GM12878 (cell line): ENCODE data around the gene MYMX. TPM values are rescaled to one million over a fixed set of nuclear protein-coding genes. Genes with fewer than 3 reads are reported as not detected.

Experiments used
- ATAC-seq: fragments of 200-7000 bp; cut with Tn5 transposase; 3 replicates; pipeline ENCODE4 v1.9.1; 2020; ENCODE audit warnings: mild to moderate bottlenecking, moderate library complexity
- BruUV-seq: library from RNA; stranded (reverse); fragments of 400-500 nt; replicated peaks from 2 replicates; lab custom pipeline; 2021; lab: Mats Ljungman, UMichigan
- CTCF ChIA-PET: fragments of 300-600 bp; sonication (Branson Sonifier 250); formaldehyde crosslinking; extraction: SDS; loops from one replicate; lab custom pipeline; 2021; ENCODE audit warnings: inconsistent platforms; lab: Yijun Ruan, JAX
- POLR2A ChIA-PET: fragments of 350-600 bp; formaldehyde crosslinking; extraction: SDS; loops from one replicate; lab custom pipeline; 2021; ENCODE audit warnings: inconsistent platforms; lab: Charles Lee
- RAD21 ChIA-PET: fragments of 300-600 bp; sonication (Branson Sonifier 250); formaldehyde crosslinking; loops from one replicate; lab custom pipeline; 2023; ENCODE audit warnings: antibody characterized with exemption; ENCODE audit not compliant: unreplicated experiment; lab: Charles Lee
- SMC1A ChIA-PET: fragments of 300-600 bp; sonication (Branson Sonifier 250); formaldehyde crosslinking; loops from one replicate; lab custom pipeline; 2023; ENCODE audit not compliant: unreplicated experiment, uncharacterized antibody; lab: Charles Lee
- DNase-seq: peaks from one replicate; pipeline ENCODE4 v3.0.0-alpha.2; 2011; ENCODE audit warnings: low read depth, low spot score
- FAIRE-seq: peaks from 3 replicates; lab custom pipeline; 2011; peaks lifted over from hg19 to GRCh38; lab: Jason Lieb, UNC
- H2AFZ ChIP-seq: 2 replicates; pipeline ENCODE4 v1.6.0; 2011; ENCODE audit warnings: low read depth, low read length, control low read depth; ENCODE audit not compliant: control insufficient read depth
- H3K27ac ChIP-seq: 2 replicates; pipeline ENCODE4 v1.5.1; 2011; ENCODE audit warnings: control low read depth; ENCODE audit not compliant: control insufficient read depth, insufficient read depth
- H3K27me3 ChIP-seq, 2 experiments: replicated peaks in 1 of 2; 2 replicates each; pipeline versions ENCODE4 v1.6.0 to v1.6.1; 2011; ENCODE audit warnings: low read length in 1 of 2; ENCODE audit not compliant: control insufficient read depth in 2 of 2, insufficient read depth in 2 of 2
- H3K36me3 ChIP-seq, 2 experiments: 2 replicates each; pipeline ENCODE4 v1.5.1; 2011; ENCODE audit warnings: low read length in 1 of 2; ENCODE audit not compliant: control insufficient read depth in 2 of 2, insufficient read depth in 2 of 2
- H3K4me1 ChIP-seq: 2 replicates; pipeline ENCODE4 v1.6.1; 2011; ENCODE audit warnings: mild to moderate bottlenecking, low read length, moderate library complexity, mixed read lengths; ENCODE audit not compliant: control insufficient read depth, insufficient read depth
- H3K4me2 ChIP-seq: 2 replicates; pipeline ENCODE4 v1.6.0; 2011; ENCODE audit warnings: control low read depth; ENCODE audit not compliant: control insufficient read depth, insufficient read depth
- H3K4me3 ChIP-seq: fragments of 200-600 bp; sonication (generic); 2 replicates; pipeline ENCODE4 v1.5.1; 2016
- H3K79me2 ChIP-seq: 2 replicates; pipeline ENCODE4 v1.6.0; 2011; ENCODE audit warnings: low read length; ENCODE audit not compliant: control insufficient read depth, insufficient read depth
- H3K9ac ChIP-seq: 2 replicates; pipeline ENCODE4 v1.8.0; 2011; ENCODE audit warnings: low read length, control low read depth, mixed read lengths; ENCODE audit not compliant: control insufficient read depth, insufficient read depth
- H3K9me3 ChIP-seq: replicated peaks from 3 replicates; pipeline ENCODE4 v1.5.1; 2011; ENCODE audit warnings: mild to moderate bottlenecking, low read length; ENCODE audit not compliant: control insufficient read depth, insufficient read depth
- H4K20me1 ChIP-seq: 2 replicates; pipeline ENCODE4 v1.6.0; 2011; ENCODE audit not compliant: control insufficient read depth, insufficient read depth
- GATAD2B ChIP-seq: fragments of 450-650 bp; conservative IDR thresholded peaks from 2 replicates; pipeline ENCODE4 v1.6.1; 2017; ENCODE audit warnings: low read depth, mild to moderate bottlenecking, moderate library complexity
- IKZF1 ChIP-seq: fragments of 450-650 bp; conservative IDR thresholded peaks from 2 replicates; pipeline ENCODE4 v1.6.1; 2017; ENCODE audit warnings: antibody characterized with exemption, mild to moderate bottlenecking
- MYB ChIP-seq: fragments of 150-350 bp; IDR thresholded peaks from 2 replicates; pipeline ENCODE4 v1.6.1; 2014; ENCODE audit warnings: mild to moderate bottlenecking, low read depth, low read length, borderline replicate concordance
- RELB ChIP-seq: fragments of 450-650 bp; IDR thresholded peaks from 2 replicates; pipeline ENCODE4 v1.6.1; 2017; ENCODE audit warnings: low read depth, mild to moderate bottlenecking, moderate library complexity
- SIX5 ChIP-seq: IDR thresholded peaks from 2 replicates; pipeline ENCODE4 v1.6.1; 2011; ENCODE audit warnings: mild to moderate bottlenecking, low read depth, low read length, moderate library complexity; ENCODE audit not compliant: severe bottlenecking
- WGBS: methylation state at CpG from one replicate; pipeline ENCODE4 v1.1.6; 2016; ENCODE audit warnings: low lambda C conversion rate; ENCODE audit not compliant: insufficient replicate concordance, insufficient coverage; ENCODE audit errors: missing lambda C conversion rate; 5-methylcytosine and 5-hydroxymethylcytosine counted together
- in situ Hi-C: fragments of 300-500 bp; cut with MboI; formaldehyde crosslinking; loops from 9 replicates; pipeline ENCODE4 v1.14.3; 2018; ENCODE audit warnings: mixed read lengths
- intact Hi-C: fragments of 100-400 bp; cut with micrococcal nuclease; formaldehyde crosslinking; loops from one replicate; pipeline ENCODE4 v1.14.2; 2022; ENCODE audit not compliant: unreplicated experiment
- polyA plus RNA-seq, 11 experiments: library from polyadenylated mRNA; depleted of rRNA in 4 of 11; unstranded in 6 of 11; stranded (reverse) in 5 of 11; fragments of >200 nt; fragmentation: Nextera tagmentation in 4 of 11; fragmentation: Illumina TruSeq in 1 of 11; extraction: Ambion mirVana in 4 of 11; extraction: Trizol in 1 of 11; gene quantifications; 1 replicate in 1 of 11; 2 replicates in 10 of 11; pipeline versions ENCODE4 v1.2.1 to v1.2.3, GENCODE V29; 2011 to 2016; ENCODE audit warnings: inconsistent platforms in 2 of 11, missing spikeins in 2 of 11, low read depth in 1 of 11
- total RNA-seq, 4 experiments: library from RNA; depleted of rRNA in 3 of 4; stranded (reverse); fragments of >200 nt in 3 of 4; fragmentation: Illumina TruSeq in 1 of 4; extraction: Trizol in 1 of 4; gene quantifications; 2 replicates each; pipeline versions ENCODE4 v1.2.1 to v1.2.3, GENCODE V29; 2013 to 2021
- TF ChIP-seq, protein P1 (sequence below): IDR thresholded peaks from 2 replicates; pipeline ENCODE4 v1.6.1; 2012; ENCODE audit warnings: mild to moderate bottlenecking, low read depth, low read length
- TF ChIP-seq, protein P2 (sequence below): IDR thresholded peaks from 2 replicates; pipeline ENCODE4 v1.6.1; 2011; ENCODE audit warnings: low read depth, mild to moderate bottlenecking, low read length, moderate library complexity, borderline replicate concordance; ENCODE audit errors: extremely low read depth

The MYMX gene
- total and polyA plus RNA-seq, 10 of the 15 experiments (the other 5 are each of a cell fraction or from before 2014, with no cell fraction given): not detected

DNA sequence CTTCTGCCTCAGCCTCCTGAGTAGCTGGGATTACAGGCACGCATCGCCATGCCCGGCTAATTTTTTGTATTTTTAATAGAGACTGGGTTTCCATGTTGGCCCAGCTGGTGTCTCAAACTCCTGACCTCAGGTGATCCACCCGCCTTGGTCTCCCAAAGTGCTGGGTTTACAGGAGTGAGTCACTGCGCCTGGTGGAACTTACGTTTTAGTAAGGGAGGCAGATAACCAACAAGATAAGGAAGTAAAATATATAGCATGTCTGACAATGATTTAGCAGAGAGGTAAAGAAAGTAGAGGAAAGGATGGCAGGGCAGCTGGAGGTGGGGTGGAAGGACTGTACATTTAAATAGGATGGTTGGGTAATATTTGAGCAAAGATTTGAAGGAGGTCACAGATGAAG, 12.8 kb upstream of the MYMX start:
- no peak for FAIRE-seq
- no TSS peak for BruUV-seq
- no peaks in the 10 kb centered on the region for H4K20me1 ChIP-seq
- intact Hi-C loops: no loop called here
- ChIA-PET POLR2A (no interaction called here), SMC1A (no interaction called here), CTCF (interaction anchor here (1.0 kb wide), 1 partner anchor 31 kb away, joined by 3 read pairs; no protein-coding TSS in a partner anchor), RAD21 (no interaction called here)
- H2AFZ ChIP-seq: no peak overlapping the region
- H3K4me2 ChIP-seq: no peak overlapping the region
- H3K4me3 ChIP-seq: no peak overlapping the region
- no peak for DNase-seq
- H3K4me1 ChIP-seq: no peaks in the 10 kb centered on the region
- ATAC-seq: no peak
- no peak overlapping the region for H3K9ac ChIP-seq
- no peaks in the 10 kb centered on the region for H3K9me3 ChIP-seq
- TF ChIP-seq RELB (no peak), IKZF1 (no peak)
- H3K36me3 ChIP-seq: no peaks in the 10 kb centered on the region
- H3K79me2 ChIP-seq: no peaks in the 10 kb centered on the region
- H3K27me3 ChIP-seq: no peaks in the 10 kb centered on the region
- in situ Hi-C loops: no loop called here
- WGBS: 82% methylated on average over 6 of the region's 6 CpGs
- H3K27ac ChIP-seq: no peak overlapping the region

- ATAC-seq (no peak), DNase-seq (no peak), FAIRE-seq (no peak)
- CTCF ChIA-PET: interaction anchor here (0.5 to 0.8 kb wide), 3 partner anchors 14 to 465 kb away, joined by 3 read pairs; no protein-coding TSS in a partner anchor
- no peak overlapping the region for H2AFZ ChIP-seq
- no peaks in the 10 kb centered on the region for H3K36me3 ChIP-seq
- no peaks in the 10 kb centered on the region for H3K4me1 ChIP-seq
- no peaks in the 10 kb centered on the region for H3K9me3 ChIP-seq
- no peak overlapping the region for H3K27ac ChIP-seq
- no TSS peak for BruUV-seq
- in situ Hi-C loops (no loop called here), intact Hi-C loops (no loop called here)
- WGBS: 78% methylated on average over 6 of the region's 6 CpGs
- H3K9ac ChIP-seq: no peak overlapping the region
- no peaks in the 10 kb centered on the region for H3K27me3 ChIP-seq
- H4K20me1 ChIP-seq: no peaks in the 10 kb centered on the region
- no peaks in the 10 kb centered on the region for H3K79me2 ChIP-seq
- SMC1A ChIA-PET: interaction anchor here (0.7 to 1.4 kb wide), 2 partner anchors 31 to 730 kb away, joined by 3 read pairs; no protein-coding TSS in a partner anchor
- RAD21 ChIA-PET: interaction anchor here (1.6 kb wide), 1 partner anchor 11 kb away, joined by 6 read pairs; no protein-coding TSS in a partner anchor
- H3K4me2 ChIP-seq: no peak overlapping the region
- POLR2A ChIA-PET: interaction anchor here (0.6 to 0.9 kb wide), 3 partner anchors 18 to 494 kb away, joined by 3 read pairs; no protein-coding TSS in a partner anchor
- no peak overlapping the region for H3K4me3 ChIP-seq
- TF ChIP-seq MYB (no peak), GATAD2B (no peak), SIX5 (no peak)
- TF ChIP-seq, protein P1, sequence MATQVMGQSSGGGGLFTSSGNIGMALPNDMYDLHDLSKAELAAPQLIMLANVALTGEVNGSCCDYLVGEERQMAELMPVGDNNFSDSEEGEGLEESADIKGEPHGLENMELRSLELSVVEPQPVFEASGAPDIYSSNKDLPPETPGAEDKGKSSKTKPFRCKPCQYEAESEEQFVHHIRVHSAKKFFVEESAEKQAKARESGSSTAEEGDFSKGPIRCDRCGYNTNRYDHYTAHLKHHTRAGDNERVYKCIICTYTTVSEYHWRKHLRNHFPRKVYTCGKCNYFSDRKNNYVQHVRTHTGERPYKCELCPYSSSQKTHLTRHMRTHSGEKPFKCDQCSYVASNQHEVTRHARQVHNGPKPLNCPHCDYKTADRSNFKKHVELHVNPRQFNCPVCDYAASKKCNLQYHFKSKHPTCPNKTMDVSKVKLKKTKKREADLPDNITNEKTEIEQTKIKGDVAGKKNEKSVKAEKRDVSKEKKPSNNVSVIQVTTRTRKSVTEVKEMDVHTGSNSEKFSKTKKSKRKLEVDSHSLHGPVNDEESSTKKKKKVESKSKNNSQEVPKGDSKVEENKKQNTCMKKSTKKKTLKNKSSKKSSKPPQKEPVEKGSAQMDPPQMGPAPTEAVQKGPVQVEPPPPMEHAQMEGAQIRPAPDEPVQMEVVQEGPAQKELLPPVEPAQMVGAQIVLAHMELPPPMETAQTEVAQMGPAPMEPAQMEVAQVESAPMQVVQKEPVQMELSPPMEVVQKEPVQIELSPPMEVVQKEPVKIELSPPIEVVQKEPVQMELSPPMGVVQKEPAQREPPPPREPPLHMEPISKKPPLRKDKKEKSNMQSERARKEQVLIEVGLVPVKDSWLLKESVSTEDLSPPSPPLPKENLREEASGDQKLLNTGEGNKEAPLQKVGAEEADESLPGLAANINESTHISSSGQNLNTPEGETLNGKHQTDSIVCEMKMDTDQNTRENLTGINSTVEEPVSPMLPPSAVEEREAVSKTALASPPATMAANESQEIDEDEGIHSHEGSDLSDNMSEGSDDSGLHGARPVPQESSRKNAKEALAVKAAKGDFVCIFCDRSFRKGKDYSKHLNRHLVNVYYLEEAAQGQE: no peak
- TF ChIP-seq, protein P2, sequence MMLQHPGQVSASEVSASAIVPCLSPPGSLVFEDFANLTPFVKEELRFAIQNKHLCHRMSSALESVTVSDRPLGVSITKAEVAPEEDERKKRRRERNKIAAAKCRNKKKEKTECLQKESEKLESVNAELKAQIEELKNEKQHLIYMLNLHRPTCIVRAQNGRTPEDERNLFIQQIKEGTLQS: no peak
Measured at GRCh38 chr6:44207966-44208365, 8.8 kb upstream of the MYMX start.
